Aorta (tissue), 5 donors: ENCODE results near the gene PRSS37. TPM values are rescaled to one million over a fixed set of nuclear protein-coding genes. Genes with fewer than 3 reads are reported as not detected.
"Not testable (repeated sequence)": the region's sequence is repeated elsewhere in the genome, so short reads cannot be mapped to it uniquely, and the experiment has no call there.

Experiments
- ATAC-seq: fragments of 200-7000 bp; cut with Tn5 transposase; one replicate; pipeline ENCODE4 v1.9.1; 2022; ENCODE audit warnings: moderate library complexity; ENCODE audit not compliant: low FRiP score
- DNase-seq, 2 donors: peaks; one replicate each; pipeline ENCODE4 v3.0.0-alpha.2; 2020
- H3K27ac ChIP-seq, 2 donors: one replicate each; pipeline ENCODE4 v1.5.1; 2013; ENCODE audit warnings: low read length in 2 of 2, mild to moderate bottlenecking in 2 of 2, moderate library complexity in 2 of 2, control low read depth in 1 of 2, inconsistent platforms in 1 of 2, low read depth in 1 of 2
- H3K27me3 ChIP-seq, 2 donors: one replicate each; pipeline ENCODE4 v1.6.1; 2013; ENCODE audit warnings: control low read depth in 1 of 2, low read length in 1 of 2, mild to moderate bottlenecking in 1 of 2, moderate library complexity in 1 of 2; ENCODE audit not compliant: insufficient read depth in 2 of 2, control insufficient read depth in 1 of 2
- H3K36me3 ChIP-seq, 2 donors: one replicate each; pipeline ENCODE4 v1.6.1; 2013; ENCODE audit warnings: control low read depth in 1 of 2, low read length in 1 of 2, mild to moderate bottlenecking in 1 of 2; ENCODE audit not compliant: insufficient read depth in 2 of 2, control insufficient read depth in 1 of 2
- H3K4me1 ChIP-seq, 2 donors: one replicate each; pipeline ENCODE4 v1.6.1; 2013; ENCODE audit warnings: low read length in 2 of 2, control low read depth in 1 of 2, mild to moderate bottlenecking in 1 of 2, moderate library complexity in 1 of 2; ENCODE audit not compliant: insufficient read depth in 2 of 2, control insufficient read depth in 1 of 2
- H3K4me3 ChIP-seq, 2 donors: one replicate each; pipeline ENCODE4 v1.5.1; 2013; ENCODE audit warnings: low read length in 2 of 2, control low read depth in 1 of 2, mild to moderate bottlenecking in 1 of 2
- H3K9me3 ChIP-seq: one replicate; pipeline ENCODE4 v1.6.1; 2013; ENCODE audit warnings: mild to moderate bottlenecking, low read length; ENCODE audit not compliant: control insufficient read depth
- WGBS, 2 donors: extraction: QIAGEN DNeasy Blood & Tissue Kit; methylation state at CpG; one replicate each; pipeline ENCODE4 v1.1.7; 2013; 5-methylcytosine and 5-hydroxymethylcytosine counted together
- intact Hi-C, 2 donors: fragments of 100-400 bp; cut with DNase I; formaldehyde crosslinking; loops; one replicate each; pipeline versions ENCODE4 v1.14.2 to v1.15.0; 2022
- polyA plus RNA-seq, 2 donors: library from polyadenylated mRNA; stranded (reverse); fragments of 200-250 nt; gene quantifications; one replicate each; pipeline ENCODE4 v1.2.3, GENCODE V29; 2013
- total RNA-seq, 2 donors: library from RNA; stranded (reverse); fragmentation: NEBNext Ultra II Directional; extraction: Animal tissue kit (Norgen Biotek cat#: 25700); gene quantifications; one replicate each; pipeline ENCODE4 v1.2.1, GENCODE V29; 2021
- donor health status: healthy with polysubstance abuse.
- donor health status: Bipolar disorder and iron deficiency.
- donor health status: DM: no; HTN: no; CAD: no.
- donor health status: DM: no; HTN: no; CAD: no.
- donor health status: DM: yes; HTN: yes; CAD: no.

The PRSS37 gene
- total and polyA plus RNA-seq, 4 donors: not detected

DNA sequence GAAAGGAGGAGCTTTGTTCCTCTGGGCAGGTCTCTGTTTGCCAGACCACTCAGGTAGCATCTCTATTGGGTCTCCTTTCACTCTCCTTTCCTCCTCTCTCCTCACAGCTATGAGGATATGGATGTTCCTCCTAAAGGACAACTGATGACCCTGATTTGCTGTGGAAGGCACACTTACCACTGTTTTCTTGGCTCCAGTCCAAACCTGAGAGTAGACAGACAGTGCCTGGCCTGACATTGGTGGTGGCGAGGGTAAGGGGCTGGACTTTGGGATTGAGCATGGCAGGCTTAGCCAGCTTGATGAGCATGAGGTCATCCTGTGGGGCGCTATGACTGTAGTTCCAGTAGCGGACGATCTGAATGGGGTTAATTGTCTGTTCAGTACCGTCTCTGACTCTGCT lies 3.6 kb downstream of the PRSS37 start:
- ATAC-seq (no peak), DNase-seq (no peak)
- no peaks in the 10 kb centered on the region for H3K9me3 ChIP-seq
- H3K36me3 ChIP-seq: no peaks in the 10 kb centered on the region
- intact Hi-C loops: no loop called here
- H3K27ac ChIP-seq: no peak overlapping the region
- H3K4me3 ChIP-seq: no peak overlapping the region
- peaks cover 0 to 1% of the 10 kb centered on the region in 2 donors for H3K27me3 ChIP-seq
- no peaks in the 10 kb centered on the region for H3K4me1 ChIP-seq
- WGBS, 2 donors: 94 to 98% methylated on average over 5 of the region's 5 CpGs

DNA sequence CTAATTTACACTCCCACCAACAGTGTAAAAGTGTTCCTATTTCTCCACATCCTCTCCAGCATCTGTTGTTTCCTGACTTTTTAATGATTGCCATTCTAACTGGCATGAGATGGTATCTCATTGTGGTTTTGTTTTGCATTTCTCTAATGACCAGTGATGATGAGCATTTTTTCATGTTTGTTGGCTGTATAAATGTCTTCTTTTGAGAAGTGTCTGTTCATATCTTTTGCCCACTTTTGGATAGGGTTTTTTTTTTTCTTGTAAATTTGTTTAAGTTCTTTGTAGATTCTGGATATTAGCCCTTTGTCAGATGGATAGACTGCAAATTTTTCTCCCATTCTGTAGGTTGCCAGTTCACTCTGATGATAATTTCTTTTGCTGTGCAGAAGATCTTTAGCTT lies 18.9 kb downstream of the PRSS37 start:
- DNase-seq, H3K4me1 ChIP-seq, H3K9me3 ChIP-seq, ATAC-seq, H3K27ac ChIP-seq, H3K36me3 ChIP-seq, H3K27me3 ChIP-seq, H3K4me3 ChIP-seq, intact Hi-C loops: not testable (repeated sequence)

DNA sequence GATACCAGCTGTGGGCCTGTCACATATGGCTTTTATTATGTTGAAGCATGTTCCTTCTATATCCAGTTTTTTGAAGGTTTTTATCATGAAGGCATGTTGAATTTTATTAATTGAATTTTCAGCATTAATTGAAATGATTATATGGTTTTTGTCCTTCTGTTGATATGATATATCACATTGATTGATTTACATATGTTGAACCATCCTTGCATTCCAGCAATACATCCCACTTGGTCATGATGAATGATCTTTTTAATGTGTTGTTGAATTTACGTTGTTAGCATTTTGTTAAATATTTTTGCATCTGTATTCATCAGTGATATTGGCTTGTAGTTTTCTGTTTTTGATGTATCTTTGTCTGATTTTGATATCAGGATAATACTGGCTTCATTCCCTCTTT lies 21.2 kb downstream of the PRSS37 start:
- 90 to 92% methylated on average over 1 of the region's 1 CpG for WGBS, 2 donors
- peaks cover 0 to 5% of the 10 kb centered on the region in 2 donors for H3K36me3 ChIP-seq
- peaks cover 0 to 2% of the 10 kb centered on the region in 2 donors for H3K4me1 ChIP-seq
- no peak overlapping the region for H3K27ac ChIP-seq
- intact Hi-C loops: no loop called here
- no peak overlapping the region for H3K4me3 ChIP-seq
- H3K27me3 ChIP-seq: no peaks in the 10 kb centered on the region
- peaks cover 7% of the 10 kb centered on the region for H3K9me3 ChIP-seq
- no peak for DNase-seq
- no peak for ATAC-seq

DNA sequence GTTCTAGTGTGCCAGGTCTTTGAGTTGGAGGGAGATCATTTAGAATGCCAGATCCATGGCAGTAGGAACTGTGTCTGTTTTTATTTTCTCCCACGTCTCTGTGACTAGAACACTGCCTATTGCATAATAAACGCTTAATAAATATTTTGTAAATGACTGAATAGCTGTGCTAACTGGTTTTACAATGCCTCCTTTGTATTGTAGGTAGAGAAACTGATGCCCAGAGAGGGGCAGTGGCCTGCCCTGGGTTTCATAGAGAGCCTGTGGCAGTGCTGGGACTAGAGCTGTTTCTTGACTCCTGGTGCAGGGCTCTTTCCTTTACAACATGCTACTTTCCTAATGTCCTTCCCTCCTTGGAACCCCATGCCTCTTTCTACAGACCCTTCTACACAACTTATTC lies 48.8 kb downstream of the PRSS37 start:
- H3K9me3 ChIP-seq: no peaks in the 10 kb centered on the region
- no peak overlapping the region for H3K27ac ChIP-seq
- 90 to 91% methylated on average over 2 of the region's 2 CpGs for WGBS, 2 donors
- H3K4me1 ChIP-seq: no peaks in the 10 kb centered on the region
- ATAC-seq (no peak), DNase-seq (no peak)
- intact Hi-C loops: no loop called here
- H3K27me3 ChIP-seq: no peaks in the 10 kb centered on the region
- H3K36me3 ChIP-seq: peaks cover 0 to 8% of the 10 kb centered on the region in 2 donors
- no peak overlapping the region for H3K4me3 ChIP-seq

DNA sequence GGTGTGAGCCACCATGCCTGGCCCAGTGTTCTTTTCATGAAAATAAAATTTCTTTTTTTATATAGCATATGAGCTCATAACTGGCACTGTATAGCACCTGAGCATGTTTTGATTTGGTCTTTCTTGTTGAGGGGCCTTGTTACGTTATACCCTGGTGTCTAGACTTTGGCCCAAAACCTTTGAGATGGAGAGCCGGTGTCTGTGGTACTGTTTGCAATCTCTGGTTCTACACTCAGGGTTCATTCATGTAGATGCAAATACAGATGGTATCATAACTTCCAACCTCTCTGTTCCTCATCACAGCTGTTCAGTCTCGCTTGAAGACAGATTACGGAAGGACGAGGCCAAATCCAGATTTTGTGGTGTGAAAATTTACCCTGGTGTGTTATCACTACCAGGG lies 51.4 kb downstream of the PRSS37 start, which contains the start of gene TAS2R5:
TAS2R5 (plus strand) TSS at position 301 of the 400 bp plus-strand sequence. CDS start 145 bp downstream, outside the sequence.
- ATAC-seq (no peak), DNase-seq (no peak)
- 85 to 89% methylated on average over 5 of the region's 5 CpGs for WGBS, 2 donors
- intact Hi-C loops: no loop called here
- Histone ChIP-seq H3K4me3 (no peak within 1 kb of the TSS), H3K4me1 (no peaks in the 10 kb centered on the region), H3K27me3 (no peaks in the 10 kb centered on the region), H3K27ac (no peak within 1 kb of the TSS), H3K9me3 (no peaks in the 10 kb centered on the region), H3K36me3 (peaks cover 0 to 6% of the 10 kb centered on the region in 2 donors)

DNA sequence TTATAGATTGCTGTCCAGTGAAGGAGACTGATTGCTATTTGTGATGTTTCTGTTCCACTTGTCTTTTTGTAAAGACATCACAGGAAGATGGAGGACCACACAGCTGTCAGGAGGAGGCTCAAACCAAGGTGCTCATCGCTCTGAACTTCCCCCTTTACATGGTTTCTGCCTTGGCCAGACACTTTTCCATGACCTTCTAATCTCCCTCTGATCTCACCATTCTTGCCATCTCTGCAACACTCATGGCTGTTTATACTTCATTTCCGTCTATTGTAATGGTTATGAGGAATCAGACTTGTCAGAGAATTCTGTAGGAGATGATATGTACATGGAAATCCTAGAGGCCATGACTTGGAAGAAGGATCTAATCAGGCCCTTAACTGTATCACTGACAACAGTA lies 53.0 kb downstream of the PRSS37 start:
- no peaks in the 10 kb centered on the region for H3K9me3 ChIP-seq
- H3K36me3 ChIP-seq: peaks cover 0 to 6% of the 10 kb centered on the region in 2 donors
- ATAC-seq (no peak), DNase-seq (no peak)
- intact Hi-C loops: no loop called here
- H3K4me1 ChIP-seq: no peaks in the 10 kb centered on the region
- no peaks in the 10 kb centered on the region for H3K27me3 ChIP-seq
- WGBS, 2 donors: 90 to 92% methylated on average over 2 of the region's 2 CpGs
- H3K27ac ChIP-seq: no peak overlapping the region
- H3K4me3 ChIP-seq: no peak overlapping the region

Other genes with a start within 250 kb of the PRSS37 start
- gene DENND11, start 139.3 kb downstream of the PRSS37 start, total RNA-seq: 10 to 100 TPM; 19.1 to 31.6 TPM
- gene DENND11, start 139.3 kb downstream of the PRSS37 start, polyA plus RNA-seq: 10 to 100 TPM in 1 of 2 donors, 1 to 10 TPM in 1; 7.3 to 11.8 TPM
- gene WEE2, start 133.1 kb downstream of the PRSS37 start, total RNA-seq: under 1 TPM in 1 of 2 donors, not detected in 1; 0.12 TPM
- gene WEE2, start 133.1 kb downstream of the PRSS37 start, polyA plus RNA-seq: not detected
- 10 to 100 TPM; 72.1 to 77.0 TPM for gene SSBP1, start 103.1 kb downstream of the PRSS37 start, total RNA-seq
- gene SSBP1, start 103.1 kb downstream of the PRSS37 start, polyA plus RNA-seq: 100 to 1,000 TPM; 157 to 162 TPM
- 1 to 10 TPM; 3.1 to 5.2 TPM for gene TAS2R3, start 77.4 kb downstream of the PRSS37 start, total RNA-seq
- under 1 TPM in 1 of 2 donors, not detected in 1; 0.15 TPM for gene TAS2R3, start 77.4 kb downstream of the PRSS37 start, polyA plus RNA-seq
- 1 to 10 TPM; 1.6 to 4.5 TPM for gene TAS2R4, start 64.8 kb downstream of the PRSS37 start, total RNA-seq
- gene TAS2R4, start 64.8 kb downstream of the PRSS37 start, polyA plus RNA-seq: under 1 TPM in 1 of 2 donors, not detected in 1; 0.15 TPM
- gene TAS2R5, start 51.3 kb downstream of the PRSS37 start, total RNA-seq: 1 to 10 TPM; 1.7 to 5.0 TPM
- under 1 TPM in 1 of 2 donors, not detected in 1; 0.18 TPM for gene TAS2R5, start 51.3 kb downstream of the PRSS37 start, polyA plus RNA-seq
- gene OR9A4, start 74.9 kb upstream of the PRSS37 start, total RNA-seq: under 1 TPM in 1 of 2 donors, not detected in 1; 0.36 TPM
- not detected for gene OR9A4, start 74.9 kb upstream of the PRSS37 start, polyA plus RNA-seq
- 1 to 10 TPM; 7.7 to 8.0 TPM for gene CLEC5A, start 105.5 kb upstream of the PRSS37 start, total RNA-seq
- gene CLEC5A, start 105.5 kb upstream of the PRSS37 start, polyA plus RNA-seq: 1 to 10 TPM in 1 of 2 donors, under 1 TPM in 1; 0.51 to 1.9 TPM
- not detected for gene TAS2R38, start 132.3 kb upstream of the PRSS37 start, total RNA-seq
- not detected for gene TAS2R38, start 132.3 kb upstream of the PRSS37 start, polyA plus RNA-seq
- gene MGAM, start 154.4 kb upstream of the PRSS37 start, total RNA-seq: 1 to 10 TPM; 2.6 to 8.3 TPM
- gene MGAM, start 154.4 kb upstream of the PRSS37 start, polyA plus RNA-seq: 1 to 10 TPM in 1 of 2 donors, under 1 TPM in 1; 0.18 to 7.0 TPM